Vagina (tissue), 2 donors: ENCODE data around the gene COL5A1. TPM values are rescaled to one million over a fixed set of nuclear protein-coding genes. Genes with fewer than 3 reads are reported as not detected.

Experiments used
- DNase-seq, 2 donors: peaks; one replicate each; pipeline ENCODE4 v3.0.0-alpha.2; 2017; ENCODE audit errors: extremely low spot score in 2 of 2
- H3K27ac ChIP-seq: fragments of 200-600 bp; sonication (generic); one replicate; pipeline ENCODE4 v1.5.1; 2019
- H3K27me3 ChIP-seq: fragments of 200-600 bp; sonication (generic); one replicate; pipeline ENCODE4 v1.5.1; 2019
- H3K36me3 ChIP-seq, 2 donors: fragments of 200-600 bp; sonication (generic); one replicate each; pipeline ENCODE4 v1.5.1; 2017 to 2019
- H3K4me1 ChIP-seq: fragments of 200-600 bp; sonication (generic); one replicate; pipeline ENCODE4 v1.5.1; 2019
- H3K4me3 ChIP-seq, 2 donors: fragments of 200-600 bp; sonication (generic); 1 replicate in 1 of 2; 2 replicates in 1 of 2; pipeline ENCODE4 v1.5.1; 2016 to 2019
- H3K9me3 ChIP-seq: fragments of 200-600 bp; sonication (generic); one replicate; pipeline ENCODE4 v1.5.1; 2019
- POLR2A ChIP-seq, 2 donors: fragments of 450-650 bp; IDR thresholded peaks; one replicate each; pipeline ENCODE4 v1.6.1; 2017; ENCODE audit warnings: antibody characterized with exemption in 2 of 2, mild to moderate bottlenecking in 2 of 2, moderate library complexity in 2 of 2
- POLR2AphosphoS5 ChIP-seq, 2 donors: sonication (generic); formaldehyde crosslinking; IDR thresholded peaks; one replicate each; pipeline ENCODE4 v1.9.0; 2017; ENCODE audit warnings: antibody characterized with exemption in 2 of 2, mild to moderate bottlenecking in 2 of 2, low read depth in 1 of 2; ENCODE audit not compliant: insufficient read depth in 1 of 2
- intact Hi-C: fragments of 100-400 bp; cut with DNase I; formaldehyde crosslinking; loops from one replicate; pipeline ENCODE4 v1.15.1; 2023
- microRNA-seq: library from miRNA; unstranded; fragments of <30 nt; microRNA quantifications from one replicate; pipeline ENCODE4, GENCODE V29; 2017; ENCODE audit warnings: borderline number of aligned reads, borderline replicate concordance
- small RNA-seq: library from RNA; depleted of rRNA; stranded (forward); fragments of <200 nt; gene quantifications from one replicate; pipeline ENCODE3, GENCODE V24; 2016
- total RNA-seq: library from RNA; depleted of rRNA; stranded (reverse); fragments of >200 nt; gene quantifications from one replicate; pipeline ENCODE4 v1.2.3, GENCODE V29; 2016
- TF ChIP-seq, protein P1 (sequence below), 3 experiments: fragments of 450-650 bp in 2 of 3; fragments of 200-600 bp in 1 of 3; sonication (generic) in 1 of 3; IDR thresholded peaks; one replicate each; pipeline ENCODE4 v1.5.1; 2017 to 2019; ENCODE audit warnings: antibody characterized with exemption in 3 of 3, mild to moderate bottlenecking in 2 of 3, moderate library complexity in 2 of 3

The COL5A1 gene
- total RNA-seq, 1 donor from 2014 or later, result 36.6 TPM

DNA sequence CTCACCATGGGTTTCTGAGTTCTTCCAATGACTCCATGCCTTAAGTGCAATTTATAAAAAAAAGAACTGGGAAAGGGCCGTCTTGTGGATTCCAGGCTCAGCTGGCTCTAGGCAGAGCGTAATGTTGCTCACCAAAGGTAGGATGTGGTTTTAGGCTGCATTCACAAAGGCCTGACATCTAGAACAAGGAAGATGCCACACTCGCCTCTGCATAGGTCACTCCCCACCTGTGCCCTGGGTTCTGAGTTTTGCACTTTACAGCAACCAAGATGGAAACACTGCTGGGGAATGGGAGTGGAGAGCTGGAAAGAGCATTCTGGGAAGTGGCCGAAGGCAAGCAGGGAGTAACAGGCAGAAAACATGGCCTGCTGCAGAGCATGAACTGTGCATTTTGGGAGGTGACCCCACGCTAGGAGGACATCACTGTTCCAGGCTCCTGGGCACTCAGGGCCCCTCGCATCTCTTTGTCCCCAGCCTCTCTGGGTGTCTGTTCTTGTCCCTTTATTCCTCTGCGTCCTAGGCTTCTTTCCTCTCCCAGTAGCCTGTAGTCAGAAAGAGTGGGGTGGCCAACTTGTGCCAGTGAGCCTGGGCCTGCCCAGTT lies 251.3 kb downstream of the COL5A1 start:
- peak; percentile 64 to 77 for DNase-seq

More for the DNA sequence above, 251.3 kb downstream of the COL5A1 start:
- no peak overlapping the region for H3K27ac ChIP-seq
- H3K4me1 ChIP-seq, result peaks cover 23% of the 10 kb centered on the region
- TF ChIP-seq, protein P1, sequence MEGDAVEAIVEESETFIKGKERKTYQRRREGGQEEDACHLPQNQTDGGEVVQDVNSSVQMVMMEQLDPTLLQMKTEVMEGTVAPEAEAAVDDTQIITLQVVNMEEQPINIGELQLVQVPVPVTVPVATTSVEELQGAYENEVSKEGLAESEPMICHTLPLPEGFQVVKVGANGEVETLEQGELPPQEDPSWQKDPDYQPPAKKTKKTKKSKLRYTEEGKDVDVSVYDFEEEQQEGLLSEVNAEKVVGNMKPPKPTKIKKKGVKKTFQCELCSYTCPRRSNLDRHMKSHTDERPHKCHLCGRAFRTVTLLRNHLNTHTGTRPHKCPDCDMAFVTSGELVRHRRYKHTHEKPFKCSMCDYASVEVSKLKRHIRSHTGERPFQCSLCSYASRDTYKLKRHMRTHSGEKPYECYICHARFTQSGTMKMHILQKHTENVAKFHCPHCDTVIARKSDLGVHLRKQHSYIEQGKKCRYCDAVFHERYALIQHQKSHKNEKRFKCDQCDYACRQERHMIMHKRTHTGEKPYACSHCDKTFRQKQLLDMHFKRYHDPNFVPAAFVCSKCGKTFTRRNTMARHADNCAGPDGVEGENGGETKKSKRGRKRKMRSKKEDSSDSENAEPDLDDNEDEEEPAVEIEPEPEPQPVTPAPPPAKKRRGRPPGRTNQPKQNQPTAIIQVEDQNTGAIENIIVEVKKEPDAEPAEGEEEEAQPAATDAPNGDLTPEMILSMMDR (IDR thresholded peaks at IDR 0.05), result no peak
- TF ChIP-seq POLR2AphosphoS5 (IDR thresholded peaks at IDR 0.05; ENCODE audit: insufficient read depth in 1 of 2, low read depth in 1 of 2), result no peak
- no peak for TF ChIP-seq POLR2A (IDR thresholded peaks at IDR 0.05)
- intact Hi-C loops, result no loop called here
- H3K27me3 ChIP-seq, result no peaks in the 10 kb centered on the region
- H3K9me3 ChIP-seq, result no peaks in the 10 kb centered on the region
- no peak overlapping the region for H3K4me3 ChIP-seq
- no peaks in the 10 kb centered on the region for H3K36me3 ChIP-seq

Small RNA genes within 50 kb of the gene (microRNA-seq; reads per million reads assigned to microRNA genes)
- not detected for gene MIR3689A
- not detected for gene MIR3689B
- not detected for gene MIR3689C
- gene MIR3689D1, result not detected
- not detected for gene MIR3689D2
- not detected for gene MIR3689E
- gene MIR3689F, result not detected

Small RNA genes within 50 kb of the gene (small RNA-seq; reads per million reads assigned to genes)
- not detected for gene AL603650.1
- not detected for gene MIR3689A
- gene MIR3689B, result not detected
- gene MIR3689C, result not detected
- gene MIR3689D1, result not detected
- gene MIR3689D2, result not detected
- not detected for gene MIR3689E
- gene MIR3689F, result not detected

Other genes starting within 250 kb of the COL5A1 start
- gene FCN2, start 239.0 kb downstream of the COL5A1 start, total RNA-seq, result not detected